CD14-positive monocyte (primary cell): Measurements from ENCODE around the gene SFMBT2. TPM values are rescaled to one million over a fixed set of nuclear protein-coding genes. Genes with fewer than 3 reads are reported as not detected.

Source experiments
- DNase-seq, 3 donors: peaks; one replicate each; pipeline ENCODE4 v3.0.0-alpha.2; 2011 to 2022
- H2AFZ ChIP-seq: 2 replicates; pipeline ENCODE4 v1.6.0; 2012; ENCODE audit warnings: mild to moderate bottlenecking, low read depth, low read length, inconsistent platforms; ENCODE audit not compliant: insufficient read depth, poor library complexity, severe bottlenecking
- H3K27ac ChIP-seq, 2 donors: 1 replicate in 1 of 2; 2 replicates in 1 of 2; pipeline ENCODE4 v1.5.1; 2012 to 2013; ENCODE audit warnings: low read length in 2 of 2, control low read depth in 1 of 2, inconsistent platforms in 1 of 2, low read depth in 1 of 2, mild to moderate bottlenecking in 1 of 2
- H3K27me3 ChIP-seq, 2 donors: one replicate each; pipeline versions ENCODE4 v1.6.0 to v1.6.1; 2011 to 2013; ENCODE audit warnings: low read length in 2 of 2; ENCODE audit not compliant: control insufficient read depth in 2 of 2, insufficient read depth in 2 of 2
- H3K36me3 ChIP-seq, 2 donors: replicated peaks in 1 of 2; 1 replicate in 1 of 2; 2 replicates in 1 of 2; pipeline versions ENCODE4 v1.5.1 to v1.6.1; 2012 to 2013; ENCODE audit warnings: low read length in 2 of 2, control low read depth in 1 of 2, inconsistent platforms in 1 of 2, mild to moderate bottlenecking in 1 of 2; ENCODE audit not compliant: insufficient read depth in 2 of 2, control insufficient read depth in 1 of 2
- H3K4me1 ChIP-seq, 2 donors: 1 replicate in 1 of 2; 2 replicates in 1 of 2; pipeline versions ENCODE4 v1.5.1 to v1.6.1; 2012 to 2013; ENCODE audit warnings: low read length in 2 of 2, control low read depth in 1 of 2, inconsistent platforms in 1 of 2, mild to moderate bottlenecking in 1 of 2, moderate library complexity in 1 of 2; ENCODE audit not compliant: insufficient read depth in 2 of 2, control insufficient read depth in 1 of 2
- H3K4me2 ChIP-seq: replicated peaks from 2 replicates; pipeline ENCODE3; 2012; ENCODE audit warnings: low read length, moderate library complexity, mild to moderate bottlenecking; ENCODE audit not compliant: poor library complexity, severe bottlenecking; ENCODE audit errors: extremely low read depth
- H3K4me3 ChIP-seq, 3 experiments: fragments of 200-600 bp in 1 of 3; sonication (generic) in 1 of 3; replicated peaks in 1 of 3; 1 replicate in 2 of 3; 2 replicates in 1 of 3; pipeline ENCODE4 v1.5.1; 2011 to 2013; ENCODE audit warnings: low read length in 3 of 3, mild to moderate bottlenecking in 3 of 3, control low read depth in 2 of 3, low read depth in 2 of 3, inconsistent platforms in 1 of 3, moderate library complexity in 1 of 3
- H3K79me2 ChIP-seq: 2 replicates; pipeline ENCODE4 v1.6.0; 2012; ENCODE audit warnings: mild to moderate bottlenecking, control low read depth, inconsistent platforms, low read length, moderate library complexity; ENCODE audit not compliant: insufficient read depth
- H3K9ac ChIP-seq: 2 replicates; pipeline ENCODE4 v1.6.0; 2017; ENCODE audit warnings: low read length, mild to moderate bottlenecking; ENCODE audit not compliant: insufficient read depth, poor library complexity, severe bottlenecking
- H3K9me3 ChIP-seq, 2 donors: replicated peaks in 1 of 2; 1 replicate in 1 of 2; 2 replicates in 1 of 2; pipeline versions ENCODE4 v1.5.1 to v1.6.1; 2012 to 2013; ENCODE audit warnings: low read length in 2 of 2, control low read depth in 1 of 2; ENCODE audit not compliant: control insufficient read depth in 1 of 2, insufficient read depth in 1 of 2
- H4K20me1 ChIP-seq: 2 replicates; pipeline ENCODE4 v1.6.0; 2012; ENCODE audit warnings: mild to moderate bottlenecking, low read length, control low read depth, moderate library complexity; ENCODE audit not compliant: insufficient read depth
- H3K27ac Mint-ChIP-seq, 7 donors: one replicate each; pipeline ENCODE4 v1.8.0; 2020; ENCODE audit warnings: mild to moderate bottlenecking in 7 of 7, mixed read lengths in 7 of 7, moderate library complexity in 6 of 7, inconsistent platforms in 2 of 7
- H3K27me3 Mint-ChIP-seq, 3 donors: one replicate each; pipeline ENCODE4 v1.8.0; 2021 to 2022; ENCODE audit warnings: low read depth in 3 of 3, mild to moderate bottlenecking in 3 of 3, mixed read lengths in 3 of 3, moderate library complexity in 3 of 3, inconsistent platforms in 1 of 3
- H3K36me3 Mint-ChIP-seq, 2 donors: one replicate each; pipeline ENCODE4 v1.8.0; 2020; ENCODE audit warnings: mixed read lengths in 2 of 2, inconsistent platforms in 1 of 2, mild to moderate bottlenecking in 1 of 2
- H3K4me1 Mint-ChIP-seq: one replicate; pipeline ENCODE4 v1.8.0; 2020; ENCODE audit warnings: mild to moderate bottlenecking, mixed read lengths
- H3K4me3 Mint-ChIP-seq, 2 donors: one replicate each; pipeline ENCODE4 v1.8.0; 2020; ENCODE audit warnings: mild to moderate bottlenecking in 2 of 2, mixed read lengths in 2 of 2, moderate library complexity in 1 of 2
- H3K9me3 Mint-ChIP-seq, 7 donors: one replicate each; pipeline ENCODE4 v1.8.0; 2020 to 2022; ENCODE audit warnings: mixed read lengths in 7 of 7, mild to moderate bottlenecking in 6 of 7, moderate library complexity in 6 of 7, inconsistent platforms in 2 of 7
- CTCF ChIP-seq: fragments of 200-600 bp; IDR thresholded peaks from one replicate; pipeline ENCODE4 v1.8.0; 2022; ENCODE audit warnings: antibody characterized with exemption, mild to moderate bottlenecking
- WGBS: methylation state at CpG from one replicate; pipeline ENCODE4 v1.1.5; 2013; ENCODE audit warnings: missing lambda C conversion rate; ENCODE audit not compliant: insufficient coverage; 5-methylcytosine and 5-hydroxymethylcytosine counted together
- intact Hi-C, 2 donors: fragments of 100-400 bp; cut with micrococcal nuclease; formaldehyde crosslinking; loops; one replicate each; pipeline versions ENCODE4 v1.15.0 to v1.15.1; 2023
- polyA plus RNA-seq, 3 donors: library from polyadenylated mRNA; depleted of rRNA in 1 of 3; unstranded in 2 of 3; stranded (reverse) in 1 of 3; fragments of 300-500 nt in 2 of 3; fragments of >200 nt in 1 of 3; fragmentation: Illumina TruSeq in 2 of 3; gene quantifications; 1 replicate in 2 of 3; 2 replicates in 1 of 3; pipeline ENCODE4 v1.2.3, GENCODE V29; 2012 to 2021

Gene SFMBT2
- polyA plus RNA-seq, 3 donors, result 0.53 to 10.9 (median 1.6) TPM

- peaks cover 19 to 51% of the 10 kb centered on the region in 2 donors for H3K36me3 ChIP-seq
- no peak overlapping the region for H3K4me2 ChIP-seq
- H2AFZ ChIP-seq, result no peak overlapping the region
- H3K4me3 ChIP-seq, result no peak overlapping the region
- Mint-ChIP-seq H3K9me3 (peaks cover 0 to 6% (median 1%) of the 10 kb centered on the region in 7 donors), H3K4me3 (no peak overlapping the region), H3K27ac (peak overlapping the region in 2 of 7 donors; percentile 27 to 54), H3K36me3 (peaks cover 60 to 69% of the 10 kb centered on the region in 2 donors), H3K27me3 (no peaks in the 10 kb centered on the region), H3K4me1 (peaks cover 21% of the 10 kb centered on the region)
- no peak overlapping the region for H3K9ac ChIP-seq
- WGBS, result 90% methylated on average over 1 of the region's 3 CpGs
- no peaks in the 10 kb centered on the region for H3K27me3 ChIP-seq
- peak overlapping the region in 1 of 2 donors; percentile 34 for H3K27ac ChIP-seq
- DNase-seq, result no peak
- H4K20me1 ChIP-seq, result no peaks in the 10 kb centered on the region
- H3K9me3 ChIP-seq, result peaks cover 0 to 7% of the 10 kb centered on the region in 2 donors
- peaks cover 16 to 17% of the 10 kb centered on the region in 2 donors for H3K4me1 ChIP-seq
- H3K79me2 ChIP-seq, result no peaks in the 10 kb centered on the region
- intact Hi-C loops, result no loop called here
- no peak for TF ChIP-seq CTCF
Measured at GRCh38 chr10:7199152-7199760, 211.6 kb downstream of the SFMBT2 start.

DNA sequence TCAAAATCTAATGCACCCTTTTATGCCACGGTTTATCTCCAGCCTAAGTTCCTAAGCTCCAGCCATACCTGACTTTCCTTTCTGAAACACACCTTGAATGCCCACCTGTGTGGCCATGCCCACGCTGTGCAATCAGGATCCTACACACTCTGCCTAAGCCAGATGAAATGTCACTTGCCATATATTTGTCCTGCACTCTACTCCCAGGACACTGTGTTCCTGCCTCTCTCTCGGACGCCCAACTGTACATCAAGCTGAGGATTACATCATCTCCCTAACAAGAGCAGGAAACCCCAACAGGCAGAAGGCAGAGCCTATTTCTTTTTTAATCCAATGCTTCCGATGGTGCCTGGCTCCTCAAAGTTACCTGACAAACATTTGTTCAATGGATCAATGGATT lies 214.6 kb downstream of the SFMBT2 start:
- intact Hi-C loops, result no loop called here
- Histone ChIP-seq H3K27me3 (no peaks in the 10 kb centered on the region), H2AFZ (no peak overlapping the region), H3K9ac (no peak overlapping the region), H3K4me1 (peaks cover 9 to 18% of the 10 kb centered on the region in 2 donors), H3K79me2 (no peaks in the 10 kb centered on the region), H3K27ac (peak overlapping the region in 1 of 2 donors; percentile 30), H3K9me3 (peaks cover 0 to 7% of the 10 kb centered on the region in 2 donors), H4K20me1 (no peaks in the 10 kb centered on the region), H3K4me3 (no peak overlapping the region), H3K4me2 (no peak overlapping the region), H3K36me3 (peaks cover 20 to 61% of the 10 kb centered on the region in 2 donors)
- Mint-ChIP-seq H3K27ac (peak overlapping the region; percentile 19 to 88 (median 54)), H3K9me3 (peaks cover 0 to 8% (median 1%) of the 10 kb centered on the region in 7 donors), H3K4me1 (peaks cover 24% of the 10 kb centered on the region), H3K36me3 (peaks cover 64 to 77% of the 10 kb centered on the region in 2 donors), H3K4me3 (no peak overlapping the region), H3K27me3 (no peaks in the 10 kb centered on the region)
- 58% methylated on average over 5 of the region's 5 CpGs for WGBS
- no peak for TF ChIP-seq CTCF
- DNase-seq, result no peak
